Activated T-cell treated with anti-CD3 and anti-CD28 coated beads for 24 hours (primary cell): ENCODE data around the gene MICOS13.

Experiments used
- DNase-seq: peaks from one replicate; pipeline ENCODE4 v3.0.0-alpha.2; 2020; ENCODE audit warnings: low read depth

Gene MICOS13

GRCh38 chr19:5628461-5628860, 51.9 kb downstream of the MICOS13 start:
- no peak for DNase-seq
